ENCODE results near the gene CSTPP1. TPM values are rescaled to one million over a fixed set of nuclear protein-coding genes. Genes with fewer than 3 reads are reported as not detected.
A peak's percentile ranks its signal among the peaks of the same experiment; 100 is the strongest.

The CSTPP1 gene
- total and polyA plus RNA-seq, 2 donors (not counting 1 experiment from before 2014, with no cell fraction given) = 11.5 to 29.0 TPM

DNA sequence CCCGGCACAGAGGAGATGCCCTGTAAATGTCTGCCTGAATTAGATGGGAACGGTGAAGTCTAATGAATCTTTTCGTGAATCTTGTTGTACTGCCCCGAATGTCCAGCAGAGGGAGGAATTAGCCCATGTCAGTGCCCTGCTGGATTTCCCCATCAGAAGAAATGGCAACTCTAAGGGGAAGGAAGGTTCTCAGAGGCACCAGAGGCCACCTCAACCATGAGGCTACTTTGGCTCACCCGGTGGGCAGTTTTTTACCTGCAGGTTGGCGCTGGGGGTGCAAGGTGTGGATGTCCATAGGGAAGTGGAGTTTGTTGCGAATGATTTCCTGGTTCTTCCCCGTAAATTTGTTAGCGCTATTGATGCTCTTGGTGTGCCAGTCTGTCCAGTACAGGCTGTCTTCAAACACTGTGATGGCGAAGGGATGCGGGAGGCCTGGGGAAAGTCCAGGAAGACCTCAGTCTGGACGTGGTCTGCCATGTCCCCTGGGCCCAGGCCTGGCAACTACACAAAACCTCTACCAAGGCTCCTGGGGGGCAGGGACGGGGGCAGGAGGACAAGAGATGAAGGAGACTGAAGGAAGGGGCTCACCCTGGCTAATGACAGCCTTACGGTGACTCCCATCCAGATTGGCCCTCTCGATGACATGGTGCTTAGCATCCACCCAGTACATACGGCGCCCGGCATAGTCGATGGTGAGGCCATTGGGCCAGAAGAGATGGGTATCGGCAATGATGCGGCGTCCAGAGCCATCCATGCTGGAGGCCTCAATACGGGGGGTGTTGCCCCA lies 46.7 kb upstream of the CSTPP1 start:
- TF ChIP-seq CTCF (IDR thresholded peaks at IDR 0.05) = peak; percentile 86
- no peak for TF ChIP-seq EZH2 (IDR thresholded peaks at IDR 0.05; ENCODE audit: borderline replicate concordance, insufficient read depth, low read depth, low read length, poor library complexity, severe bottlenecking)
- POLR2A ChIA-PET = no interaction called here
- Histone ChIP-seq H3K9me3 (ENCODE audit: control extremely low read depth in 1 of 3, control insufficient read depth in 2 of 3, insufficient read depth in 1 of 3, low read length in 2 of 3) (no peaks in the 10 kb centered on the region), H3K9ac (ENCODE audit: low read length) (no peak overlapping the region), H3K4me1 (ENCODE audit: control insufficient read depth in 2 of 2, insufficient read depth in 2 of 2, low read length in 2 of 2) (peaks cover 0 to 7% of the 10 kb centered on the region in 2 donors), H3K27ac (ENCODE audit: low read length in 2 of 2) (no peak overlapping the region), H2AFZ (ENCODE audit: insufficient read depth, low read depth, low read length, poor library complexity, severe bottlenecking) (peak overlapping the region; percentile 61), H3K79me2 (ENCODE audit: control insufficient read depth, insufficient read depth, low read length) (no peaks in the 10 kb centered on the region), H3K27me3 (replicated peaks in 1 of 4; ENCODE audit: control extremely low read depth in 1 of 4, control insufficient read depth in 3 of 4, insufficient read depth in 4 of 4, low read length in 3 of 4) (peaks cover 0 to 2% (median 0%) of the 10 kb centered on the region in 4 experiments), H3K4me3 (ENCODE audit: control extremely low read depth in 1 of 5, extremely low read depth in 1 of 5, insufficient read depth in 1 of 5, low read depth in 2 of 5, low read length in 4 of 5) (no peak overlapping the region), H3K36me3 (replicated peaks in 1 of 2; ENCODE audit: control extremely low read depth in 1 of 2, control insufficient read depth in 1 of 2, extremely low read depth in 1 of 2, insufficient read depth in 2 of 2, low read length in 1 of 2) (no peaks in the 10 kb centered on the region), H4K20me1 (ENCODE audit: control insufficient read depth, insufficient read depth, low read length, poor library complexity, severe bottlenecking) (no peaks in the 10 kb centered on the region), H3K4me2 (replicated peaks; ENCODE audit: low read depth, low read length, poor library complexity, severe bottlenecking) (no peak overlapping the region)
- DNase-seq (peak; percentile 85), ATAC-seq (ENCODE audit: low read depth) (peak; percentile 98)
- WGBS (ENCODE audit: insufficient coverage) = 71% methylated on average over 22 of the region's 23 CpGs
- intact Hi-C loops (cut with micrococcal nuclease) = loop anchor here (1.0 kb wide), 1 partner anchor 271 kb away; no protein-coding TSS in a partner anchor
- CTCF ChIA-PET = interaction anchor here (0.7 to 3.4 kb wide), 5 partner anchors 250 to 564 kb away, joined by 3 to 32 read pairs (median 6); no protein-coding TSS in a partner anchor
- peaks cover 6% of the 10 kb centered on the region for H3K27me3 Mint-ChIP-seq
- no peaks in the 10 kb centered on the region for H3K9me3 Mint-ChIP-seq (ENCODE audit: insufficient read depth)
- H3K4me3 Mint-ChIP-seq = no peak overlapping the region
- peaks cover 5% of the 10 kb centered on the region for H3K4me1 Mint-ChIP-seq
- no peak overlapping the region for H3K27ac Mint-ChIP-seq

DNA sequence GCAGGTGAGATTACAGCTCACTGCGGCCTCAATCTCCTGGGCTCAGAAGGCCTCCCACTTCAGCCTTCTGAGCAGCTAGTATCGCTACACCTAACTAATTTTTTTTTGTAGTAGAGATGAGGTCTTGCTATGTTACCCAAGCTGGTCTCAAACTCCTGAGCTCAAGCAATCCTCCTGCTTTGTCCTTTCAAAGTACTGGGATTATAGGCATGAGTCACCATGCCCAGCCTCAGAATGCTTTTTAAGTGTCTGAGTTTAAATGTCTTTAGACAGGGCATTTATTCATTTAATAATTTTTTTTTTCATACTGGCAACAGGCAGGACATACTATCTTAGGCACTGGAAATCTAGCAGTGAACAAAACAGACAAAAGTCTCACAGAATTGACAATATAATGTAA lies 45.9 kb upstream of the CSTPP1 start:
- ChIA-PET CTCF (interaction anchor here (0.7 to 3.4 kb wide), 7 partner anchors 250 to 962 kb away, joined by 3 to 32 read pairs (median 3); no protein-coding TSS in a partner anchor), POLR2A (interaction anchor here (0.7 kb wide), 1 partner anchor 263 kb away, joined by 3 read pairs; no protein-coding TSS in a partner anchor)
- intact Hi-C loops (cut with micrococcal nuclease) = no loop called here
- Histone ChIP-seq H2AFZ (ENCODE audit: insufficient read depth, low read depth, low read length, poor library complexity, severe bottlenecking) (no peak overlapping the region), H3K27me3 (replicated peaks in 1 of 4; ENCODE audit: control extremely low read depth in 1 of 4, control insufficient read depth in 3 of 4, insufficient read depth in 4 of 4, low read length in 3 of 4) (peaks cover 0 to 2% (median 0%) of the 10 kb centered on the region in 4 experiments), H3K4me1 (ENCODE audit: control insufficient read depth in 2 of 2, insufficient read depth in 2 of 2, low read length in 2 of 2) (peaks cover 0 to 7% of the 10 kb centered on the region in 2 donors), H3K27ac (ENCODE audit: low read length in 2 of 2) (no peak overlapping the region), H3K36me3 (replicated peaks in 1 of 2; ENCODE audit: control extremely low read depth in 1 of 2, control insufficient read depth in 1 of 2, extremely low read depth in 1 of 2, insufficient read depth in 2 of 2, low read length in 1 of 2) (no peaks in the 10 kb centered on the region), H3K4me3 (ENCODE audit: control extremely low read depth in 1 of 5, extremely low read depth in 1 of 5, insufficient read depth in 1 of 5, low read depth in 2 of 5, low read length in 4 of 5) (no peak overlapping the region), H3K79me2 (ENCODE audit: control insufficient read depth, insufficient read depth, low read length) (no peaks in the 10 kb centered on the region), H3K4me2 (replicated peaks; ENCODE audit: low read depth, low read length, poor library complexity, severe bottlenecking) (no peak overlapping the region), H3K9me3 (ENCODE audit: control extremely low read depth in 1 of 3, control insufficient read depth in 2 of 3, insufficient read depth in 1 of 3, low read length in 2 of 3) (no peaks in the 10 kb centered on the region), H3K9ac (ENCODE audit: low read length) (no peak overlapping the region), H4K20me1 (ENCODE audit: control insufficient read depth, insufficient read depth, low read length, poor library complexity, severe bottlenecking) (no peaks in the 10 kb centered on the region)
- H3K4me3 Mint-ChIP-seq = no peak overlapping the region
- H3K4me1 Mint-ChIP-seq = peaks cover 5% of the 10 kb centered on the region
- DNase-seq = no peak
- no CpG with 5 or more reads among the region's 2 CpGs for WGBS (ENCODE audit: insufficient coverage)
- H3K9me3 Mint-ChIP-seq (ENCODE audit: insufficient read depth) = no peaks in the 10 kb centered on the region
- no peak for ATAC-seq (ENCODE audit: low read depth)
- H3K27ac Mint-ChIP-seq = no peak overlapping the region
- TF ChIP-seq CTCF (IDR thresholded peaks at IDR 0.05) (no peak), EZH2 (IDR thresholded peaks at IDR 0.05; ENCODE audit: borderline replicate concordance, insufficient read depth, low read depth, low read length, poor library complexity, severe bottlenecking) (no peak)
- peaks cover 6% of the 10 kb centered on the region for H3K27me3 Mint-ChIP-seq
